Measurements from ENCODE around the gene REL. TPM values are rescaled to one million over a fixed set of nuclear protein-coding genes. Genes with fewer than 3 reads are reported as not detected.

Gene REL
- total RNA-seq, 1 experiment from 2014 or later, result 6.2 TPM

GRCh38 chr2:60954139-60954538 is 72.8 kb downstream of the REL start:
- no CpG with 5 or more reads among the region's 2 CpGs for WGBS (ENCODE audit: extremely low coverage, insufficient read length, low lambda C conversion rate)
- no peak overlapping the region for H3K9ac ChIP-seq (ENCODE audit: extremely low read depth, insufficient read length, low read length)
- no peaks in the 10 kb centered on the region for H3K9me3 ChIP-seq (ENCODE audit: control insufficient read depth, low read depth, low read length)
- TF ChIP-seq, protein P1, sequence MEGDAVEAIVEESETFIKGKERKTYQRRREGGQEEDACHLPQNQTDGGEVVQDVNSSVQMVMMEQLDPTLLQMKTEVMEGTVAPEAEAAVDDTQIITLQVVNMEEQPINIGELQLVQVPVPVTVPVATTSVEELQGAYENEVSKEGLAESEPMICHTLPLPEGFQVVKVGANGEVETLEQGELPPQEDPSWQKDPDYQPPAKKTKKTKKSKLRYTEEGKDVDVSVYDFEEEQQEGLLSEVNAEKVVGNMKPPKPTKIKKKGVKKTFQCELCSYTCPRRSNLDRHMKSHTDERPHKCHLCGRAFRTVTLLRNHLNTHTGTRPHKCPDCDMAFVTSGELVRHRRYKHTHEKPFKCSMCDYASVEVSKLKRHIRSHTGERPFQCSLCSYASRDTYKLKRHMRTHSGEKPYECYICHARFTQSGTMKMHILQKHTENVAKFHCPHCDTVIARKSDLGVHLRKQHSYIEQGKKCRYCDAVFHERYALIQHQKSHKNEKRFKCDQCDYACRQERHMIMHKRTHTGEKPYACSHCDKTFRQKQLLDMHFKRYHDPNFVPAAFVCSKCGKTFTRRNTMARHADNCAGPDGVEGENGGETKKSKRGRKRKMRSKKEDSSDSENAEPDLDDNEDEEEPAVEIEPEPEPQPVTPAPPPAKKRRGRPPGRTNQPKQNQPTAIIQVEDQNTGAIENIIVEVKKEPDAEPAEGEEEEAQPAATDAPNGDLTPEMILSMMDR (conservative IDR thresholded peaks at IDR 0.05), result no peak
- no peak overlapping the region for H2BK5ac ChIP-seq (ENCODE audit: insufficient read length, low read length)
- no peaks in the 10 kb centered on the region for H3K23me2 ChIP-seq (ENCODE audit: insufficient read length, low read depth, low read length, poor library complexity, severe bottlenecking)
- H2BK20ac ChIP-seq (ENCODE audit: low read depth, low read length, poor library complexity, severe bottlenecking), result no peak overlapping the region
- no peaks in the 10 kb centered on the region for H3K79me2 ChIP-seq (ENCODE audit: insufficient read depth, low read length)
- H3K79me1 ChIP-seq (ENCODE audit: insufficient read depth, low read depth, low read length, poor library complexity, severe bottlenecking), result no peaks in the 10 kb centered on the region
- no peak overlapping the region for H3K4ac ChIP-seq (ENCODE audit: low read depth, low read length)
- H4K8ac ChIP-seq (replicated peaks; ENCODE audit: insufficient read length, low read depth, low read length), result no peak overlapping the region
- no peaks in the 10 kb centered on the region for H3K4me1 ChIP-seq (ENCODE audit: insufficient read depth, low read length)
- no peak overlapping the region for H2BK15ac ChIP-seq (ENCODE audit: low read depth, low read length)
- no peak overlapping the region for H3K27ac ChIP-seq (ENCODE audit: insufficient read length, low read depth, low read length)
- H3K36me3 Mint-ChIP-seq (ENCODE audit: insufficient read depth in 1 of 3, low read depth in 3 of 3), result peaks cover 5 to 11% (median 7%) of the 10 kb centered on the region in 3 experiments; a peak in 6 of 7 replicates
- no peaks in the 10 kb centered on the region for H4K20me1 ChIP-seq (ENCODE audit: control insufficient read depth, insufficient read depth, insufficient read length)
- no peak overlapping the region for H3K14ac ChIP-seq (ENCODE audit: insufficient read depth, low read length)
- H4K5ac ChIP-seq (ENCODE audit: insufficient read length, low read depth, low read length), result no peak overlapping the region
- no peak overlapping the region for H3K4me3 Mint-ChIP-seq
- H3K23ac ChIP-seq (ENCODE audit: insufficient read length, low read depth, low read length), result no peak overlapping the region
- H3K27me3 Mint-ChIP-seq (ENCODE audit: low read depth), result no peaks in the 10 kb centered on the region
- no peak overlapping the region for H3K27ac Mint-ChIP-seq
- no peak overlapping the region for H2AFZ ChIP-seq (ENCODE audit: low read length)
- no peak overlapping the region for H3K4me2 ChIP-seq (ENCODE audit: insufficient read depth, insufficient read length, low read length)
- no peak overlapping the region for H2BK120ac ChIP-seq (ENCODE audit: low read depth, low read length, poor library complexity, severe bottlenecking)
- DNase-seq, result no peak
- no peak overlapping the region for H2AK5ac ChIP-seq (ENCODE audit: insufficient read length, low read length)
- H2BK12ac ChIP-seq (ENCODE audit: insufficient read length, low read depth, low read length), result no peak overlapping the region
- no peak overlapping the region for H3K18ac ChIP-seq (ENCODE audit: insufficient read length, low read depth, low read length)
- H3K27me3 ChIP-seq (ENCODE audit: insufficient read depth, low read length), result no peaks in the 10 kb centered on the region
- no peak overlapping the region for H3K56ac ChIP-seq (ENCODE audit: insufficient read length, low read depth, low read length)
- H3K9me3 Mint-ChIP-seq, result peaks cover 11 to 15% of the 10 kb centered on the region in 2 experiments; a peak in 4 of 5 replicates
- H3K4me1 Mint-ChIP-seq, result no peaks in the 10 kb centered on the region
- H4K91ac ChIP-seq (ENCODE audit: insufficient read length, low read depth, low read length), result no peak overlapping the region
- H3T11ph ChIP-seq (ENCODE audit: low read length), result no peak overlapping the region
